OCI-M2 (cell line): ENCODE measurements around the gene CD34.

Source experiments
- DNase-seq: peaks from one replicate; lab custom pipeline; 2025; ENCODE audit not compliant: unreplicated experiment; lab: John Stamatoyannopoulos, UW

CD34 gene

GRCh38 chr1:207901041-207901653, 9.8 kb downstream of the CD34 start:
- DNase-seq, result no peak

GRCh38 chr1:207898836-207899235, 12.1 kb downstream of the CD34 start:
- no peak for DNase-seq

GRCh38 chr1:207898260-207898659, 12.7 kb downstream of the CD34 start:
- DNase-seq, result no peak

GRCh38 chr1:207897188-207897587, 13.7 kb downstream of the CD34 start:
- DNase-seq, result no peak

DNA sequence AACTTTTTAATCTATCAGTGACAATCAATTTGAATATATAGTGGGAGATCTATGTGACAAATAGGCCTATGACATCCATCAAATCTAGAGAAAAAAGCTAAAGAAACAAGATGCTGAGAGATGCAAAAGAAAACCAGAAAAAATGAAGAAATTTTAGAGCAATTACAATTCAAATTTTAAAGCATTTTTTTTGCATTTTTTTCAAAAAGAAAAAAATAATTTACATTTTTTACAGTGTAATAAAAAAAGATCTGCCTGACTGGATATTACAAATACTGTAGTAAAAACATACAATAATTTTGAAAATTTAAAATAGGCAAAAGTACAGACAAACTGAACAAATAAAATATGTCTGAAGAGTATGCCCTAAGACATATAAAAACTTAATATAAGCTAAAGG, 14.4 kb downstream of the CD34 start:
- DNase-seq, result no peak

DNA sequence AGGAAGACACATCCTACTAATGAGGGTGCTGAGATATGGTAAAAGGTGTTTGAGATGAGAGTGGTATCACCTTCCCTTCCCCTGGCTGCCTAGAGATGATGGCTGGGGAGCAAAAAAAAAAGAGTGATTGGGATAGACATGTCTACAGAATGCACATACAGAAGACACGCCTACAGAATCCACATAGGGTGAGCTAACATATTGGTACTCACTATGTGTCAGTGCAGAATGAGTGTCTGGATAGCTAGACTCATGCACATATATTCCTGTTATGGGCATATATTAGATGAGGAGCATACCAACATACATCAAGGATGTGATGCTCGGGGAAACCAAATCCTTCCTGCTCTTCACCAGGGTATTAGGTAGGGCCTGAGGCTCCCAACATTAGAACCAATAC, 16.2 kb downstream of the CD34 start:
- no peak for DNase-seq

DNA sequence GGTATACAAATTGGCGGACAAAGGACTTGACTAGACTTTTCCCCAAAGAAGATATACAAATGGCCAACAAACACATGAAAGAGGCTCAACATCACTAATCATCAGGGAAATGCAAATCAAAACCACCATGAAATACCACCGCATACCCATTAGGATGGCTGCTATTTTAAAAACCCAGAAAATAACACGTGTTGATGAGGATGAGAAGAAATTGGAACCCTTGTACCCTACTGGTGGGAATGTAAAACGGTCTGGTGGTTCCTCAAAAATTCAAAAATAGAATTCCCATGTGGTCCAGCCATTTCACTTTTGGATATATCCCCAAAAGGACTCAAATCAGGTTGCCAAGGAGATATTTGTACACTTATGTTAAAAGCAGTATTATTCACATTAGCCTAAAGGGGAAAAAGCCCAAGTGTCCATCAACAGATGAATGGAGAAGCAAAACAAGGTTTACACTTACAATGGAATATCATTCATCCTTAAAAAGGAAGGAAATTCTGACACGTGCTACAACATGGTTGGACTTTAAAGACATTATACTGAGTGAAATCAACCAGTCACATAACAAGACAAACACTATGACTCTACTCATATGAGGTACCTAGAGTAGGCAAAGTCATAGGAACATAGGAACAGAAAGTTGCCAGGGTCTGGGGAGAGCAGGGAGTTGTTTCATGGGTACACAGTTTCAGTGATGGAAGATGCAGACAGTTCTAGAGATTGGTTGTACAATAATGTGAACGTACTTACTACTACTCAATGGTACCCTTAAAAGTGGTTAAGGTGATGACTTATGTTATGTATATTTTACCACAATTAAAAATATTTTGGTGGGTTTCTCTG, 17.0 kb downstream of the CD34 start:
- no peak for DNase-seq

DNA sequence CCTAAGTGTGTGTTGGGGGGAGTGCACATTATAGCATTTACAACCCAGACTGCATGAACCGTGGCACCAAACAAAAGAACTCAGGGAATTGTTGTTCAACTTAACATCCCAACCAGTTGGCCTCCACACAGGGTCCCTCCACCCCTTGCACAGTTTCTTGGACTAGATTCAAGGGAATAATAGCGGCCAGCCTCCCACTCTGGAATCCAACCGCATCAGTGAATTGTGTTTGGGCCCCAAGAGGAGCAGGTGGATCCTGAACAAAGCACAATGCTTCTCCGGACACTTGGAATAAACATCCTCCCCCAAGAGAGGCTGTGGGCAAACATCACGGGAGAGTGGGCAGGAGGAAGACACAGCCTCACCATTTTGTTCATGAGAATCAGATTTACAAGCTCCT, 18.2 kb downstream of the CD34 start:
- DNase-seq, result no peak

DNA sequence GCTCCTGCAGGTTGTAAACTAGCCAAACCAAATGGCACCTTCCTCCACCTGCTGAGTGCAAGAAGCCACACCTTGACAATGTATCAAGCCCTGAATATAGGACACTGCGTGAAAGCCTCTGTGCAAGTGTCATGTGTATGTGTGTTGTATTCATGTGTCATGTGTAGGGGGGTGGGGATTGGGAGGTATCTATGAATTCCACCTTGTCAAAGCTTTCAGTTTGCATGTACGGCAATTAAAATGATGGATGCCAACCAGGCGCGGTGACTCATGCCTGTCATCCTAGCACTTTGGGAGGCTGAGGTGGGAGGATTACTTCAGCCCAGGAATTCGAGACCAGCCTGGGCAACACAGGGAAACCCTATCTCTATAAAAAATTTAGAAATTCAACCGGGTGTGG, 19.8 kb downstream of the CD34 start:
- DNase-seq, result no peak

- DNase-seq, result no peak
These were observed 20.7 kb downstream of the CD34 start for GRCh38 chr1:207890136-207890738.

GRCh38 chr1:207888652-207889051, 22.3 kb downstream of the CD34 start:
- no peak for DNase-seq

DNA sequence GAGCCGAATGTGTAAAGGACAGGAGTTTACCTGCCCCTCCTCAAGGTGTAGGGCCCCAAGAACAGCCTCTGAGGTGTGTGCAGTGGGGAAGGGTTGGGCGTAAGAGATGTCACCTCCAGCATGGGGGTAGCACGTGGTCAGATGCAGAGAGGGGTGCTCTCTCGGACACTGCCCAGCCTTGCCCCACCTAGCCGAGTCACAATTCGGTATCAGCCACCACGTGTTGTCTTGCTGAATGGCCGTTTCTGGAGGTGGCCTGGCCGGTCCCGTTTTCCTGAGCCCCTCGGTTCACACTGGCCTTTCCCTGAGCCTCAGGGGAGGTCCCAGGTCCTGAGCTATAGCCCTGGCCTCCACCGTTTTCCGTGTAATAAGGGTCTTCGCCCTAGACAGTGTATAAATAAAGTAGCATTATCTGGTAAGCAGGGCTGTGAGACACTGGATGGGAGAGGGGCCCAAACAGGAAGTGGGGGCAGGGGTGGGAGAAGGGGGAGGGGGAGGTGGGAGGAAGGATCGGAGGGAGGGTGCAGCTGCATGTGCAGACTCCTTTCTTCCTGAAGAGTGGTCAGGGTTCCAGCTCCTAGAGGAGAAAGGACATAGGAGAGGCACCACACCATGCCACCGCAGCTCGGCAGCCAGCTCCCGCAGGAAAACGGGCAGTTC, 23.3 kb downstream of the CD34 start:
- no peak for DNase-seq

- no peak for DNase-seq
These were observed 24.7 kb downstream of the CD34 start for GRCh38 chr1:207886227-207886626.

- no peak for DNase-seq
These were observed 25.5 kb downstream of the CD34 start for GRCh38 chr1:207885129-207886032.

- no peak for DNase-seq
These were observed 26.5 kb downstream of the CD34 start for GRCh38 chr1:207884266-207885029.

GRCh38 chr1:207883660-207884250, 27.2 kb downstream of the CD34 start:
- DNase-seq, result no peak

DNA sequence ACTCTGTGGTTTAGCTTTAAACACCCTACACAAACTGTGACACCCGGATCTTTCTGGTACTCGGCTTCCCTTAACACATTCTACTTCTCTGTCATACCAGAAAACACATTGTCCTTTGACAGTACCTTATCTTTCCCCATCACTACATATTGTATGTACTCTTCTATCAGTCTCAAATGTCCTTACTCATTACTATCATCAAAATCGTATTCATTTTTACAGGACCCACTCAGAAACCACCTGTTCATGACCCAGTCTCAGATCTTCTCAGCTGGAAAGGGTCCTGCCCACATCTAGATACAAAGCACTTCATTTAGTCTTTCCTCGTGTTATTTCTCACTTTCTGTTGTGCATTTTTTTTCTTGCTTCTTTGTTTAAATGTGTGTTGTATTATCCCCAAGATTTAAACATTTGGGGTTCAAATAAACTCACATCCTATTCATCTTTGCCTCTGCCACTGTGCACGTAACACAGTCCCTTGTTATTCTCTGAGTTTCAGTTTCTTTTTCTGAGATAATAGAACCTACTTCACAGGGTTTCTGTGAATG, 27.7 kb downstream of the CD34 start:
- DNase-seq, result no peak

GRCh38 chr1:207882692-207883091, 28.2 kb downstream of the CD34 start:
- DNase-seq, result no peak

GRCh38 chr1:207878939-207879338, 32.0 kb downstream of the CD34 start:
- no peak for DNase-seq
